ENCODE data around the gene CYP1B1.
"Not testable (repeated sequence)": the region's sequence is repeated elsewhere in the genome, so short reads cannot be mapped to it uniquely, and the experiment has no call there.

Gene CYP1B1

GRCh38 chr2:38032946-38033345 is 43.0 kb downstream of the CYP1B1 start:
- no peak for DNase-seq (ENCODE audit: low read depth)

- DNase-seq (ENCODE audit: low read depth): no peak
These were observed 45.2 kb downstream of the CYP1B1 start for GRCh38 chr2:38030635-38031355.

GRCh38 chr2:38029512-38029911 is 46.4 kb downstream of the CYP1B1 start:
- DNase-seq (ENCODE audit: low read depth): no peak

GRCh38 chr2:38028829-38029228 is 47.1 kb downstream of the CYP1B1 start:
- DNase-seq (ENCODE audit: low read depth): no peak

GRCh38 chr2:38026846-38027245 is 49.1 kb downstream of the CYP1B1 start:
- no peak for DNase-seq (ENCODE audit: low read depth)

- no peak for DNase-seq (ENCODE audit: low read depth)
These were observed 54.4 kb downstream of the CYP1B1 start for GRCh38 chr2:38021589-38021988.

GRCh38 chr2:38020359-38021069 is 55.4 kb downstream of the CYP1B1 start:
- not testable (repeated sequence) for DNase-seq (ENCODE audit: low read depth)

GRCh38 chr2:38017836-38018235 is 58.1 kb downstream of the CYP1B1 start:
- DNase-seq (ENCODE audit: low read depth): no peak

All from EH (cell line).